ENCODE data around the gene ELOVL6. TPM values are rescaled to one million over a fixed set of nuclear protein-coding genes. Genes with fewer than 3 reads are reported as not detected.

Gene ELOVL6
- total and polyA plus RNA-seq, 10 of the 15 experiments (the other 5 are each of a cell fraction or from before 2014, with no cell fraction given): 3.9 to 33.5 (median 8.1) TPM

DNA sequence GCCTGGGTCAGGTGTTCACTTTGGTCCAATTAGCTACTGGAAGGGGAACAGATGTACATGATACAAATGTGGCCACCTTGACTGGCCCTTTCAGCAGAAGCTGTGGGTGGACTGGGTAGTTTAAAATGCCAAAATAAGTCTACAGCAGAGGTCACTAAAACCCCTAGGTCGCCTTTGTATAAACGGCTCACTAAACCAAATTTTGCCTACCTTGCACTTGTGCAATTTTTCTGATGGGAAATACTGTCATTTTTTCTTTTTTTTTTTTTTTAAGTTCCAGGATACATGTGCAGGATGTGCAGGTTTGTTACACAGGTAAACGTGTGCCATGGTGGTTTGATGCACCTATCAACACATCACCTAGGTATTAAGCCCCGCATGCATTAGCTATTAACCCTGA lies 176.0 kb downstream of the ELOVL6 start:
- ChIA-PET SMC1A (ENCODE audit: uncharacterized antibody, unreplicated experiment) (interaction anchor here (1.0 to 1.6 kb wide), 4 partner anchors 10 to 17 kb away, joined by 3 to 7 read pairs (median 5); no protein-coding TSS in a partner anchor), CTCF (interaction anchor here (1.2 to 5.2 kb wide), 3 partner anchors 12 to 488 kb away, joined by 3 to 28 read pairs (median 3); no protein-coding TSS in a partner anchor), RAD21 (ENCODE audit: unreplicated experiment) (no interaction called here), POLR2A (no interaction called here)
- WGBS (ENCODE audit: insufficient coverage, insufficient replicate concordance, low lambda C conversion rate, missing lambda C conversion rate): 50% methylated on average over 3 of the region's 4 CpGs
- intact Hi-C loops (cut with micrococcal nuclease; ENCODE audit: unreplicated experiment) (no loop called here), in situ Hi-C loops (cut with MboI) (loop anchor here (25.0 kb wide), 1 partner anchor 1265 kb away; no protein-coding TSS in a partner anchor)
- Histone ChIP-seq H3K4me1 (ENCODE audit: control insufficient read depth, insufficient read depth, low read length) (no peaks in the 10 kb centered on the region), H4K20me1 (ENCODE audit: control insufficient read depth, insufficient read depth) (no peaks in the 10 kb centered on the region), H3K4me2 (ENCODE audit: control insufficient read depth, insufficient read depth) (no peak overlapping the region), H3K27me3 (replicated peaks in 1 of 2; ENCODE audit: control insufficient read depth in 2 of 2, insufficient read depth in 2 of 2, low read length in 1 of 2) (no peaks in the 10 kb centered on the region; a peak in 2 of 4 replicates), H3K9me3 (replicated peaks; ENCODE audit: control insufficient read depth, insufficient read depth, low read length) (no peaks in the 10 kb centered on the region), H3K4me3 (no peak overlapping the region), H3K79me2 (ENCODE audit: control insufficient read depth, insufficient read depth, low read length) (no peaks in the 10 kb centered on the region), H3K27ac (ENCODE audit: control insufficient read depth, insufficient read depth) (no peak overlapping the region), H3K36me3 (ENCODE audit: control insufficient read depth in 2 of 2, insufficient read depth in 2 of 2, low read length in 1 of 2) (no peaks in the 10 kb centered on the region), H2AFZ (ENCODE audit: control insufficient read depth, low read depth, low read length) (no peak overlapping the region), H3K9ac (ENCODE audit: control insufficient read depth, insufficient read depth, low read length) (no peak overlapping the region)
- DNase-seq (ENCODE audit: low read depth, low spot score) (no peak), ATAC-seq (no peak), FAIRE-seq (no peak)
- no TSS peak for BruUV-seq (replicated peaks)
- TF ChIP-seq ZNF217 (IDR thresholded peaks at IDR 0.05): no peak
- TF ChIP-seq ZBED1 (IDR thresholded peaks at IDR 0.05; ENCODE audit: borderline replicate concordance): no peak
- TF ChIP-seq, protein P1, sequence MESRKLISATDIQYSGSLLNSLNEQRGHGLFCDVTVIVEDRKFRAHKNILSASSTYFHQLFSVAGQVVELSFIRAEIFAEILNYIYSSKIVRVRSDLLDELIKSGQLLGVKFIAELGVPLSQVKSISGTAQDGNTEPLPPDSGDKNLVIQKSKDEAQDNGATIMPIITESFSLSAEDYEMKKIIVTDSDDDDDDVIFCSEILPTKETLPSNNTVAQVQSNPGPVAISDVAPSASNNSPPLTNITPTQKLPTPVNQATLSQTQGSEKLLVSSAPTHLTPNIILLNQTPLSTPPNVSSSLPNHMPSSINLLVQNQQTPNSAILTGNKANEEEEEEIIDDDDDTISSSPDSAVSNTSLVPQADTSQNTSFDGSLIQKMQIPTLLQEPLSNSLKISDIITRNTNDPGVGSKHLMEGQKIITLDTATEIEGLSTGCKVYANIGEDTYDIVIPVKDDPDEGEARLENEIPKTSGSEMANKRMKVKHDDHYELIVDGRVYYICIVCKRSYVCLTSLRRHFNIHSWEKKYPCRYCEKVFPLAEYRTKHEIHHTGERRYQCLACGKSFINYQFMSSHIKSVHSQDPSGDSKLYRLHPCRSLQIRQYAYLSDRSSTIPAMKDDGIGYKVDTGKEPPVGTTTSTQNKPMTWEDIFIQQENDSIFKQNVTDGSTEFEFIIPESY (IDR thresholded peaks at IDR 0.05): no peak
- no peak for TF ChIP-seq HDGF (IDR thresholded peaks at IDR 0.05)
- TF ChIP-seq SIX5 (IDR thresholded peaks at IDR 0.05; ENCODE audit: low read depth, low read length, severe bottlenecking): no peak
